Osteocyte (in vitro differentiated cells): ENCODE measurements around the gene ZFAND2B. TPM values are rescaled to one million over a fixed set of nuclear protein-coding genes. Genes with fewer than 3 reads are reported as not detected.
"Not testable (repeated sequence)": the region's sequence is repeated elsewhere in the genome, so short reads cannot be mapped to it uniquely, and the experiment has no call there.

Experiments used
- DNase-seq: peaks from one replicate; pipeline ENCODE4 v3.0.0; 2021; ENCODE audit warnings: mixed read lengths; ENCODE audit not compliant: unreplicated experiment; ENCODE audit errors: extremely low spot score
- H3K27ac Mint-ChIP-seq: one replicate; pipeline ENCODE4 v1.8.0; 2021; ENCODE audit warnings: mild to moderate bottlenecking, mixed read lengths; ENCODE audit not compliant: unreplicated experiment
- H3K27me3 Mint-ChIP-seq: one replicate; pipeline ENCODE4 v1.8.0; 2021; ENCODE audit warnings: mixed read lengths; ENCODE audit not compliant: unreplicated experiment
- H3K36me3 Mint-ChIP-seq: one replicate; pipeline ENCODE4 v1.8.0; 2021; ENCODE audit warnings: mixed read lengths; ENCODE audit not compliant: unreplicated experiment
- H3K4me1 Mint-ChIP-seq: one replicate; pipeline ENCODE4 v1.8.0; 2021; ENCODE audit warnings: mixed read lengths; ENCODE audit not compliant: unreplicated experiment
- H3K4me3 Mint-ChIP-seq: one replicate; pipeline ENCODE4 v1.8.0; 2021; ENCODE audit warnings: mild to moderate bottlenecking, moderate library complexity, mixed read lengths; ENCODE audit not compliant: unreplicated experiment
- H3K9me3 Mint-ChIP-seq: one replicate; pipeline ENCODE4 v1.8.0; 2021; ENCODE audit warnings: mixed read lengths; ENCODE audit not compliant: unreplicated experiment
- total RNA-seq: library from RNA; stranded (reverse); gene quantifications from 2 replicates; pipeline ENCODE4 v1.2.1, GENCODE V29; 2021
- TF ChIP-seq, protein P1 (sequence below): fragments of 200-600 bp; sonication (generic); IDR thresholded peaks from 2 replicates; pipeline ENCODE4 v1.5.0; 2021; ENCODE audit warnings: antibody characterized with exemption, mild to moderate bottlenecking, moderate library complexity

The ZFAND2B gene
- total RNA-seq, 1 donor from 2014 or later, result 31.4 TPM

DNA sequence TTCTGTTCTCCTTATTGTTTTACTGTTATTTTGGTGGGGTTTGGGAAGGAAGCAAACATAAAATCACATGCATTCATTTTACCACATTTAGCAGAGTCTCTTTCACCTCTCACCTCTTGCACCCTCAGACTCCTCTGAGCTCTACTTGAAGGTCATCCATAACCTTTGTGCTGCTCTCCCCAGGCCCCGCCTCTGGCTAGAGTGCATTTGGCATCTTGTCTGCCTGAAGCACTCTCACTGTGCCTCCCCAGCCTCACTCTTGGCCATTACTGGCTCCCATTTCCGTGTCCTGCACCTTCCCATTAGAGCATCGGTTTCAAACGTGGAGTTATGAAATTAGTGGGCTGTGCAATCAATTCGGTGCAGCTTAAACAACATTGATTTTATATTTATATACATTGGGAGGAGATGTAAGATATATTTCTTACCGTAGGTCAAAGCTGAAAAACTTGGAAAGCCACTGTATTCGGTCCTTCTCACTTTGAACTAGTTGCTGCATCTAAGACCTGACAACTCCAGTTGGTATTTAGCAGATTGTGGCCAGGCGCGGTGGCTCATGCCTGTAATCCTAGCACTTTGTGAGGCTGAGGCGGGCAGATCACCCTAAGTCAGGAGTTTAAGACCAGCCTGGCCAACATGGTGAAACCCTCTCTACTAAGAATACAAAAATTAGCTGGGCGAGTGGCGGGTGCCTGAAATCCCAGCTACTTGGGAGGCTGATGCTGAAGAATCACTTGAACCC lies 6.9 kb upstream of the ZFAND2B start:
- H3K36me3 Mint-ChIP-seq, result no peaks in the 10 kb centered on the region

DNA sequence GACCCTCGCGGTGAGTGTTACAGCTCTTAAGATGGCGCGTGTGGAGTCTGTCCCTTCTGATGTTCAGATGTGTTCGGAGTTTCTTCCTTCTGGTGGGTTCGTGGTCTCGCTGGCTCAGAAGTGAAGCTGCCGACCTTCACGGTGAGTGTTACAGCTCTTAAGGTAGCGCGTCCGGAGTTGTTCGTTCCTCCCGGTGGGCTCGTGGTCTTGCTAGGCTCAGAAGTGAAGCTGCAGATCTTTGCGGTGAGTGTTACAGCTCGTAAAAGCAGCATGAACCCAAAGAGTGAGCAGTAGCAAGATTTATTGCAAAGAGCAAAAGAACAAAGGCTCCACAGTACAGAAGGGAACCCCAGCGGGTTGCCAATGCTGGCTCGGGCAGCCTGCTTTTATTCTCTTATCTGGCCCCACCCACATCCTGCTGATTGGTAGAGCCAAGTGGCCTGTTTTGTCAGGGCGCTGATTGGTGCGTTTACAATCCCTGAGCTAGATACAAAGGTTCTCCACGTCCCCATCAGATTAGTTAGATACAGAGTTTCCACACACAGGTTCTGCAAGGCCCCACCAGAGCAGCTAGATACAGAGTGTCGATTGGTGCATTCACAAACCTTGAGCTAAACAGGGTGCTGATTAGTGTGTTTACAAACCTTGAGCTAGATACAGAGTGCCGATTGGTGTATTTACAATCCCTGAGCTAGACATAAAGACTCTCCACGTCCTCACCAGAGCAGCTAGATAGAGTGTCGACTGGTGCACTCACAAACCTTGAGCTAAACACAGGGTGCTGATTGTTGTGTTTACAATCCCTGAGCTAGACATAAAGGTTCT lies 5.9 kb upstream of the ZFAND2B start:
- H3K9me3 Mint-ChIP-seq, DNase-seq, H3K4me3 Mint-ChIP-seq, H3K27ac Mint-ChIP-seq, H3K4me1 Mint-ChIP-seq, H3K36me3 Mint-ChIP-seq: not testable (repeated sequence)
- H3K27me3 Mint-ChIP-seq, result peaks cover 15% of the 10 kb centered on the region

More for the DNA sequence above, 6.9 kb upstream of the ZFAND2B start:
- DNase-seq, result no peak
- Mint-ChIP-seq H3K27me3 (peaks cover 20% of the 10 kb centered on the region), H3K27ac (no peak overlapping the region), H3K9me3 (no peaks in the 10 kb centered on the region), H3K4me3 (no peak overlapping the region), H3K4me1 (no peaks in the 10 kb centered on the region)
- TF ChIP-seq, protein P1, sequence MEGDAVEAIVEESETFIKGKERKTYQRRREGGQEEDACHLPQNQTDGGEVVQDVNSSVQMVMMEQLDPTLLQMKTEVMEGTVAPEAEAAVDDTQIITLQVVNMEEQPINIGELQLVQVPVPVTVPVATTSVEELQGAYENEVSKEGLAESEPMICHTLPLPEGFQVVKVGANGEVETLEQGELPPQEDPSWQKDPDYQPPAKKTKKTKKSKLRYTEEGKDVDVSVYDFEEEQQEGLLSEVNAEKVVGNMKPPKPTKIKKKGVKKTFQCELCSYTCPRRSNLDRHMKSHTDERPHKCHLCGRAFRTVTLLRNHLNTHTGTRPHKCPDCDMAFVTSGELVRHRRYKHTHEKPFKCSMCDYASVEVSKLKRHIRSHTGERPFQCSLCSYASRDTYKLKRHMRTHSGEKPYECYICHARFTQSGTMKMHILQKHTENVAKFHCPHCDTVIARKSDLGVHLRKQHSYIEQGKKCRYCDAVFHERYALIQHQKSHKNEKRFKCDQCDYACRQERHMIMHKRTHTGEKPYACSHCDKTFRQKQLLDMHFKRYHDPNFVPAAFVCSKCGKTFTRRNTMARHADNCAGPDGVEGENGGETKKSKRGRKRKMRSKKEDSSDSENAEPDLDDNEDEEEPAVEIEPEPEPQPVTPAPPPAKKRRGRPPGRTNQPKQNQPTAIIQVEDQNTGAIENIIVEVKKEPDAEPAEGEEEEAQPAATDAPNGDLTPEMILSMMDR, result no peak

DNA sequence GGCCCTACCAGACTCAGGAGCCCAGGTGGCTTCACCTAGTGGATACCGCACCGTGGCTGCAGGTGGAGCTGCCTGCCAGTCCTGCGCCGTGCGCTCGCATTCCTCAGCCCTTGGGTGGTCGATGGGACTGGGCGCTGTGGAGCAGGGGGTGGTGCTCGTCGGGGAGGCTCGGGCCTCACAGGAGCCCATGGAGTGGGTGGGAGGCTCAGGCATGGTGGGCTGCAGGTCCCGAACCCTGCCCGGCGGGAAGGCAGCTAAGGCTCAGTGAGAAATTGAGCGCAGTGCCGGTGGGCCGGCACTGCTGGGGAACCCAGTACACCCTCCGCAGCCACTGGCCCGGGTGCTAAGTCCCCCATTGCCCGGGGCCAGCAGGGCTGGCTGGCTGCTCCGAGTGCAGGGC lies 5.3 kb upstream of the ZFAND2B start:
- not testable (repeated sequence) for H3K36me3 Mint-ChIP-seq, H3K9me3 Mint-ChIP-seq, H3K27ac Mint-ChIP-seq, DNase-seq, H3K4me1 Mint-ChIP-seq, H3K4me3 Mint-ChIP-seq
- H3K27me3 Mint-ChIP-seq, result peaks cover 11% of the 10 kb centered on the region

DNA sequence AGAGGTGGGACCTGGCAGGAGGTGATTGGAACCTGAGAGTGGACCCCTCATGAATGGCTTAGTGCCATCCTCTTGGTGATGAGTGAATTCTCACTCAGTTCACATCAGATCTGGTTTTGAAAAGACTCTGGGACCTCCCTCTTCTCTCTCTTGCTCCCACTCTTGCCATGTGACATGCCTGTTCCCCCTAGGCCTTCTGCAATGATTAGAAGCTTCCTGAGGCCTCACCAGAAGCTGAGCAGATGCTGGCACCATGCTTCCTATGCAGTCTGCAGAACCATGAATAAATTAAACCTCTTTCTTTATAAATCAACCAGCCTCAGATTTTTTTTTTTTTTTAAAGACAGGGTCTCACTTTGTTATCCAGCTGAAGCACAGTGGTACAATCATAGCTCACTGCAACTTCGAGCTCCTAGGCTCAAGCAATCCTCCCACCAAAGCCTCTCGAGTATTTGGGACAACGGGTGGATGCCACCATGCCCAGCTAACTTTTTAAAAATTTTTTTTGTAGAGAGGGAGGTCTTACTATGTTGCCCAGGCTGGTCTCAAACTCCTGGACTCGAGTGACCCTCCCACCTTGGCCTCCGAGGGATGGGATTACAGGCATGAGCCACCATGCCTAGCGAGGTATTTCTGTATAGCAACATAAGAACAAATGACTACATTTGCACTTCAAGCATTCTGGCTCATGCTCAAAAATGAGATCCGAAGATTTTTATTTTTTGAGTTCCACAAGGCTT lies 2.0 kb upstream of the ZFAND2B start:
- no peak for DNase-seq
- Mint-ChIP-seq H3K9me3 (no peaks in the 10 kb centered on the region), H3K4me1 (peaks cover 25% of the 10 kb centered on the region), H3K36me3 (peaks cover 7% of the 10 kb centered on the region), H3K27ac (no peak overlapping the region), H3K27me3 (peaks cover under 1% of the 10 kb centered on the region), H3K4me3 (no peak overlapping the region)
- TF ChIP-seq, protein P1, result no peak

DNA sequence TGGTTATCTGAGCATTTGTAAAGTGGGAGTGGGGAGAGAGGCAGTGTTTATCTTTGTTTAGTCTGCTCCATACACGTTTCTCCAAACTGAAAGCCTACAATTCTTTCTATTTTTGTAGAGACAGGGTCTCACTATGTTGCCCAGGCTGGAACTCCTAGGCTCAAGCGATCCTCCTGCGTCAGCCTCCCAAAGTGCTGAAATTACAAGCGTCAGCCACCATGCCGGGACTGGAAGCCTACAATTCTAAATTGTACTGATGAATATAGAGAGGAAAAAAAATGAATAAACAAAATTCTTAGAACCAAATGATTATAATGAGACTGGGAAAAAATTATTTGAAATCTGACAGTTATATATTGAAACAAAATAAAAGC lies 1.4 kb upstream of the ZFAND2B start:
- no peak overlapping the region for H3K27ac Mint-ChIP-seq
- peaks cover 7% of the 10 kb centered on the region for H3K36me3 Mint-ChIP-seq
- no peak for DNase-seq
- TF ChIP-seq, protein P1, result no peak
- H3K4me1 Mint-ChIP-seq, result peaks cover 25% of the 10 kb centered on the region
- no peak overlapping the region for H3K4me3 Mint-ChIP-seq
- H3K9me3 Mint-ChIP-seq, result no peaks in the 10 kb centered on the region
- H3K27me3 Mint-ChIP-seq, result no peaks in the 10 kb centered on the region
